Stimulated activated CD8-positive, alpha-beta memory T cell treated with anti-CD3 and anti-CD28 coated beads, Interleukin-15, amount 100 ng/mL, for 24 hours (primary cell): ENCODE measurements around the gene NEK1.

Experiments used
- DNase-seq: peaks from one replicate; pipeline ENCODE4 v3.0.0-alpha.2; 2020; ENCODE audit warnings: low read depth

The NEK1 gene, protein sequence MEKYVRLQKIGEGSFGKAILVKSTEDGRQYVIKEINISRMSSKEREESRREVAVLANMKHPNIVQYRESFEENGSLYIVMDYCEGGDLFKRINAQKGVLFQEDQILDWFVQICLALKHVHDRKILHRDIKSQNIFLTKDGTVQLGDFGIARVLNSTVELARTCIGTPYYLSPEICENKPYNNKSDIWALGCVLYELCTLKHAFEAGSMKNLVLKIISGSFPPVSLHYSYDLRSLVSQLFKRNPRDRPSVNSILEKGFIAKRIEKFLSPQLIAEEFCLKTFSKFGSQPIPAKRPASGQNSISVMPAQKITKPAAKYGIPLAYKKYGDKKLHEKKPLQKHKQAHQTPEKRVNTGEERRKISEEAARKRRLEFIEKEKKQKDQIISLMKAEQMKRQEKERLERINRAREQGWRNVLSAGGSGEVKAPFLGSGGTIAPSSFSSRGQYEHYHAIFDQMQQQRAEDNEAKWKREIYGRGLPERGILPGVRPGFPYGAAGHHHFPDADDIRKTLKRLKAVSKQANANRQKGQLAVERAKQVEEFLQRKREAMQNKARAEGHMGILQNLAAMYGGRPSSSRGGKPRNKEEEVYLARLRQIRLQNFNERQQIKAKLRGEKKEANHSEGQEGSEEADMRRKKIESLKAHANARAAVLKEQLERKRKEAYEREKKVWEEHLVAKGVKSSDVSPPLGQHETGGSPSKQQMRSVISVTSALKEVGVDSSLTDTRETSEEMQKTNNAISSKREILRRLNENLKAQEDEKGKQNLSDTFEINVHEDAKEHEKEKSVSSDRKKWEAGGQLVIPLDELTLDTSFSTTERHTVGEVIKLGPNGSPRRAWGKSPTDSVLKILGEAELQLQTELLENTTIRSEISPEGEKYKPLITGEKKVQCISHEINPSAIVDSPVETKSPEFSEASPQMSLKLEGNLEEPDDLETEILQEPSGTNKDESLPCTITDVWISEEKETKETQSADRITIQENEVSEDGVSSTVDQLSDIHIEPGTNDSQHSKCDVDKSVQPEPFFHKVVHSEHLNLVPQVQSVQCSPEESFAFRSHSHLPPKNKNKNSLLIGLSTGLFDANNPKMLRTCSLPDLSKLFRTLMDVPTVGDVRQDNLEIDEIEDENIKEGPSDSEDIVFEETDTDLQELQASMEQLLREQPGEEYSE (N-terminal part only)

DNA sequence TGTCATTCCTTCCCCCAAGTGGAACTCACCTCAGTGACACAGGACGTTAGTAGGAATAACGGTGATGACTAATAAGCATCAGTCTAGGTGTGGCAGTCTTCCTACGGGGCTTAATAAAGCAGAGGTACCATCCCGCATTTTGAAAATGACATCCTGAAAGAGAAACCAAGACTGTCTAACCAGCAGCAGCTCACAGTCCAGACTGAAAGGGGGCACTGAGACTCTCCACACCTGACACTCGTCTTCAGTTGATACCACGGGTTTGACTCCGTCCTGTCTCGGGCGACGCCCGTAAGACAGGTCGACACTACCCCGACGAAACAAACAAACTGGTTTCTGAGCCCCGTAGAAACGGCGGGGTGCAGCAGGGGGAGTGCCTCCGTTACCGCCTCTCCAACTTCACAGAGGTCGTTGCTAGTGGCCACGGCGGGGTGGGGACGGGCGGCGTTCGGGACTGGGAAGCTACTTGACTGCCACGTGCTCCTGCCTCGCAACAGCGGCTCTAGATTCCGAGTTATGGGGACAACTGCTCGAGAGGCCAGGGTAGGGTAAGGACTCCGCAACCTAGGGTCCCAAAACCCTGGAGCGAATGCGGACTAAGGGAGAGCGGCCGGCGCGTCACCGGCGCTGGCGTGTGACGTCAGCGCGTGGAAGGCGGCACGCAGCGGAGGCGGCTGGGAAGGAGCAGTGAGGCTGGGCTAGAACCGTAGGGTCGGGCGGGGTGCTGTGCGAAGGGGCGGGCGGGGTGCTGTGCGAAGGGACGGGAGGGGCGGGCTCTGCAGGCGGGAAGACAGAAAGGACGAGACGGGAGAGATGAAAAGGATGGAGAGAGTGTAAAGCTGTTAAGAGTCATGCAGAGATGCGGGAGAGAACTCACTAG lies at the start of gene NEK1:
NEK1 (minus strand) TSS at position 593 of the 880 bp plus-strand sequence. CDS start 9,953 bp downstream, outside the sequence.
- DNase-seq: peak; percentile 77

DNA sequence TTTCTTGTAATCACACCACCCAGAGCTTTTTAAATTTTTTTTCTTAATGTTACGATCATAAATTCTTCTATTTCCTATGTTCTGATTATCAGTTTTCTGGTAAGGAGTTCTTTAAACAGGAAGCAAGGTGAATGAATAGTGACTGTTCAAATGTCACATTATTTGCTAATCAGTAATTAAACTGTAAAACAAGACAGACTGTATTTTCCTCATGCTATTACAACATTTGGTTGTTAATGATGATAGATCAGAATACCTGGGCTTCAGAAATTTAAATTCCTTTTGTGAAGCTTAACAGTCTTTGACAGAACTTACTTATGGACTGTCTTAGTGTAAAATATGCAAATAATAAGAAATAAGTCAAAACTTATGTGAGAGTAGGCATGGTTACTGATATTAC lies 49.4 kb upstream of the NEK1 start:
- no peak for DNase-seq

DNA sequence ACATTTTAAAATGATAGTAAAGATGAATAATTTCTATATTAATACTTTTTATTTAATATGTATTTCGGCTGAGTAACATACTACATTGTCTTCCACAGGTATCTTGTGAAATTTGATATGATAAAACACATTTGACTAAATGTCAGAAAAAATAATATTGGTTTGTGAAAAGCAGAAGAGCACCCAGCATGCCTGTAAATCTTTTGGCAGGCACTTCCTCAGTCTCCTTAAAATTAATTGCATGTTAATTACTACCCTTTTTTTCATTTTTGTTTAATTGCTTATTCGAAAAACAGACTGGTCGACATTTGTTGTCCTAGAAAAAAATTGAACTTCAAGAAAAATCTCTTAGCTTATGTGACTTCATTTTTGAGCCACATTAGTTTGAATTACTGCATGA lies 48.5 kb upstream of the NEK1 start:
- DNase-seq: no peak

DNA sequence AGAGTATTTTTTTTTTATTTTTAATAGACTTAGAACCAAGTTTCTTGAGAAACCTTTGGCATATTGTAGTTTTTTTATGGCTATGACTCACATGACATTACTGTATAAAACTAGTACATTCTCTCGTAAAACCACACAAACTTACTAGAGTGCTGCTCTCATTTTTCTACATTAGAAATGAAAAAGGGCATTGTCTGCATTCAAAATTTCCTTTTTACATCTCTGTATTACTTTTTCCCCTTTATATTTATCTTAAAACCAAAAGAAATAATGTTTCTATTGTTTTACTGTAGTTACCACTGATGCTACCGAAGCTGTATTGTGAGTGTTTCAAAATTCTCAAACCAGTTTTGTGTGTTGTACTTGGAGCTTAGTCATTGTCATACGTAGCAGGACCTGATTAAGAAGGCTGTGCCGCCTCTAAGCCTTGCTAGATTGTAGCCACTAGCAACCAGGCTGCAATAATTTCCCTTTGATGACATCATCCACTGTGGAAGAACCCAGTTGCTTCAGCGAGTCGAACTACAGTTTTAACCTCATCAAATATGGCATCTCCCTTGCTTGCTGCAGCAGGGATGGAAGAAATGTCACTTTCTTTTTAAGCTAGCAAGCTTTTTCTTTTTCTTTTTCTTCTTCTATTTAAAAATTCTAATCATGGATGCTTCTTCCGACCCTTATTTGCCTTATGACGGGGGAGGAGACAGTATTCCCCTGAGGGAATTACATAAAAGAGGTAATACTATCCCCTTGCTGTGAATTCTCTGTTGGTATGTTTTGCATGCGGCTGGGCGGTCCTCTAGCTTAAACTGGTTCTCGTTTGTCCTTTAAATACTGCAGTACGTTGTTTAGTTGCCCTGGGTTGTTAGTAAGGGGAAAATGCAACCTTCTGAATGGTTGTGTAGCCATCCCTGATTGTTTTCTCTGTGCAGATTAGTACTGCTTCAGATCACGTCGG lies 47.6 kb upstream of the NEK1 start:
- DNase-seq: no peak

DNA sequence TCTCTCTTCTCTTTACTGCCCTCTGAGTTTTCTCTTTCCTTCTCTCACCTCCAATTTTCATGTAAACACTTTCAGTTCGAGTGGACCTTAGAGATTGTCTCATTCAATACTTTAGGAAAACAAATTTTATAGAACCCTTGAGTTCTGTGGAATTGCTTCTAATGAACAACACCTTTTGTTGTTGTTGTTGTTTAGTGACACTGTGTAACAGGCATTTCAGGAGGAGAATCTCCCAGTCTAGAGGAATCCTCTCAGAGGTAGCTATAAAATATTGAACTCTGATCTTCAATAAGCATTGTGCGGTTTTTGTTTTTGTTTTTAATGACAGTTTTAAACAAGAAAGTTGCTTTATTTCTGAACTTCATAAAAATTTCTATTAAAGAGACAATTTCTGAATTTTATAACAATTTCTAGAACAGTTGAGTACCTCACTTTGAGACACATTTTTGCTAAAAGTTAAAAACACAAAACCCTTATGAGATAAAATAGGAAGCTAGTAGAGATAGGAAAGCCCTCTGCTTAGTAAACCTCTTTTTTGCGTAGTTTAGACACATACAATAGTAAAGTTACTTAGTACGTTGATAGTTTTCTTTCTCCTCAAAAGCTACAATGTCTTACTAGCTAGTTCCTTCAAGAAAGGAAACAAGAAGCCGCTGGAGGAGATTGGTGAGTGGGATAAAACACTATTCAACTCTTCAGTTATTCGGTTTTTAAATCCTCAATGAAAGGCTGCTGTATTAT lies 46.8 kb upstream of the NEK1 start:
- no peak for DNase-seq

DNA sequence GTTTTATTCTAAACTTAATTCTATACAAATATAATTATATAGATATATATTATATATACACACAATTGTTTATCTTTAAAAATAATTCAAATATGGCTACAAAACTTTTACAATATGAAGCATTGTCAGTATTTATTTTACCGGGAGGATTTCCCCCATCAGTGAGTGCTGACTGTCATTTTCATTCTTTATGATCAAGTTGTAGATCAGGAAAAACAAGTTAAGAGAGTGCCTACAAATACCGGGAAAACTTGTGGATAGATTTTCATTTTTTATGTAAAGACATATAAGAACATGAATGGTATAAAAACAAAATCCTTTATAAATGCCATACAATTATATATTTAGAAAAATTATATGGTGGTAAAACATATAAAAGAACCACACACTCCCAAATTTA lies 45.8 kb upstream of the NEK1 start:
- no peak for DNase-seq

DNA sequence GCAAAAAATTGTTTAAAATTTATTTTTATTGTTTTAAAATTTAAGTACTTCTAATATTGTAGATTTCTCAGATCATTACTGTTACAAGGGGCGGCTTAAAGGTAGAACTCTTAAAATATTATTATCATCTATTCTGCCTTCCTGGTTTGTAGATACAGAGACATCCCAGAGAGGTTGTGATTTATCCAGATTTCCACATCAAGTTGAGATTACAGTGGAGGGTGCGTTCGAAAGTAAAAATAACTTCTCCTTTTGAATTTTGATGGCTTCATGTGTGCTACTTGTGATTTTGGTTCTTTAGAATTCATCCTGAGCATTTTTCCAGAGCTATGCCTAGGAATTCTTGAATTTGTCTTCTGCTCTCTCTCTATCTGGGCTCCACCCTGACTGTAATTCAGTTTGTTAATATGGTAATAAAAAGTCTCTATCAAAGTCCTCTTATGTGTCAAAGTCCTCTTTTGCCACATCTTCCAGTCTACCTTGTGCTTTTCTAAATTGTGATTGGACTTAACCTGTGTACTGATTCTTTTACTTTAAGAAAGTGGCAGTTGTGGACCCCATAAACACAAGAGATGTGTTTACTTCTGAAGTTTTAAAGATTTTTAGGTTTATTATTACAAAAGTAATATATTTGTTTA lies 45.2 kb upstream of the NEK1 start:
- no peak for DNase-seq

DNA sequence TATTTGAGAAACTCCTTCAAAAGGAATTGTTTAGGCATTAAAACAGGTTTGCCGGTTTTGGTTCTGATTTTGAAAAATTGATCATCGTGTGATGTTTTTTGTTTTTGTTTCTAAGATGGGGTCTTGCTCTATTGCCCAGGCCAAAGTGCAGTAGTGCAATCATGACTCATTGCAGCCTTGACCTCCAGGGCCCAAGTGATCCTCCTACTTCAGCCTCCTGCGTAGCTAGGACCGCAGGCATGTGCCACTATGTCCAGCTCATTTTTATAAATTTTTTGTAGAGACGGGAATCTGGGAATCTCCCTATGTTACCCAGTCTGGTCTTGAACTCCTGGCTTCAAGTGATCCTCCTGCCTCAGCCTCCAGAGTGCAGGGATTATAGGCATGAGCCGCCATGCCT lies 43.0 kb upstream of the NEK1 start:
- no peak for DNase-seq

DNA sequence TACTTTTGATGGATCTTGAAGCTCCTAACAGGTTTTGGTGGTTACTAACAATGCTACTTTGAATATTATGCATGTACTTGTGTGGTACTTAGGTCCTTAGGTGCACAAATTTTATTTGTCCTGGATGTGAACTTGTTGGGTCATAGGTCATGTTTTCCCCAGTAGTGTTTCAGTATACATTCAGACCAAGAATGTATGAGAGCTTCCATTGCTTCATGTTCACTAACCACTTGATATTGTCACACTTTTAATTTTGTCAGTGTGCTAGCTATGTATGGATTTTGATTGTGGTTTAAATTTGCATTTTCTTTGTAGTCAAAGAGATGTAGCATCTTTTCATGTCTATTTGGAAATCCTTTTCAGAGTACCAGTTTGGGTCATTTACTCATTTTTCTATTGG lies 40.2 kb upstream of the NEK1 start:
- DNase-seq: no peak

DNA sequence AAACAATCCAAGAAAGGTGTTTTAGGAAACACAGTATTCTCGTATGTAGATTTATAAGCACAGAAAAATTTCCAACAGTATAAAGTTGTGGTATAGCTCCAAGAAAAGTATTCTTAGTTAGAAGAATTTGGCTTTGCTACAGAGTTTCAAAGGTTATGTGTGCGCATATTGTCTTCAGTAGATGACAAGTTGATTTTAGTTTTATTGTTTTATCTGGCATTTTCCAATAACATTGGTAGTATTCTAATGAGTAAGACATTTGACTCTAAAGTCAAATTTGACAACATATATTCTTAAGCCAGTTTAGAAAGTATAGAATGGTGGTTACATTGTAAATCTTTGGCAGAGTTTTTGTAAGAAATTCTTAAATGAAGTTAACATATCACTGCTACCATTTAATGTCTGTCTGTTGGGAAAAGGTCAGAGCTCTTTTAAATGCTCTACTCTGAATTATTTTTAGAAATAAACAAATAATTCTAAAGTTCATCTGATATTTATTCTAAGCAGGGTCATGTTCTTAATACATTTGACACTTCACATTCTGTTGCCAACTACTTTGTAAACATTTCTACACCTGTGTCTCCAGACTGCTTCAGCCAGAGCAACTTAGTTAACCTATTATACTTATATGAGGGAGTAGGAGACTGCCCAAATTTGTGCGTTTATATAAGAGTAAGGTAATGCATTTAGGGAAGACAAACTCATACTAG lies 38.0 kb upstream of the NEK1 start:
- no peak for DNase-seq

DNA sequence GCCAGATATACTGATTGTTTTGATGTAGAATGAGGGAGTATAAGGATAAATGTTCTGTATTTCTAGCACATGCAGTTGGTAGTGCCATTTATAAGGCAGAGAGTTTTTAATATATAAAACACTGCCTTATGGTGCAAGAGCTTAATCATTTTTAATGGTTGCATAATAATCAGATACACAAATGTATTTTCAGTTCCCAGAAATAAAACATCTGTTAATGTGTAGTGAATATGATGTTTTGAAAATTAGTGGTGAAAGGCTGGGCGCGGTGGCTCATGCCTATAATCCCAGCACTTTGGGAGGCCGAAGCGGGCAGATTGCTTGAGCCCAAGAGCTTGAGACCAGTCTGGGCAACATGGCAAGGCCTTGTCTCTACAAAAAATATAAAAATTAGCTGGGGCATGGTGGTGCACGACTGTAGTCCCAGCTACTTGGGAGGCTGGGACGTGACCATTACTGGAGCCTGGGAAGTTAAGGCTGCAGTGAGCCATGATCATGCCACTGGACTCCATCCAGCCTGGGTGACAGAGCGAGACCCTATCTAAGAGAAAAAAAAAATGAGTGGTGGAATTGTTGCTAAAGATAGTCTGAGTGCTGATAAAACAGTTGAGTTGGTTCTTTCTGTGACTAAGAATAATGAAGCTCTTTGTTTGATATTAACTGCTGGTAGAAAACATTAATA lies 37.3 kb upstream of the NEK1 start:
- no peak for DNase-seq

DNA sequence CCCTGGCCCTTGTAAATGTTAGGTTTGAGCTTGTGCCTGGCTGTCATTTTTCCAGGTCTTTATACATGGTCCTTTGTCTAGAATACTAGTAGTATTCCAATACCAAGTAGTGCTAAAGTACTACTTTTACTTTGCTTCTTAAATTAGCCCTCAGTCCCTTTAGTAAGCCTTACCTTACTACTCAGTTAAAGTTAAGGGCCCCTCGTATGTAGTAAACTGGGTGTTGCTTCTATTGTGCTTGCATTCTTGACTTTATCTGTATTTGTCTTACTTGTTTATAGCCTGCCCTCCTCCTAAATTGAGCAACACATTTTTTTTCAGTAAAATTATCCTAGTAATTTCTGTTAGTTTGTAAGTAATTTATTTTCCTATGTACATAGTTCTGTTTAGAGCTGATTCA lies 33.2 kb upstream of the NEK1 start:
- DNase-seq: no peak

DNA sequence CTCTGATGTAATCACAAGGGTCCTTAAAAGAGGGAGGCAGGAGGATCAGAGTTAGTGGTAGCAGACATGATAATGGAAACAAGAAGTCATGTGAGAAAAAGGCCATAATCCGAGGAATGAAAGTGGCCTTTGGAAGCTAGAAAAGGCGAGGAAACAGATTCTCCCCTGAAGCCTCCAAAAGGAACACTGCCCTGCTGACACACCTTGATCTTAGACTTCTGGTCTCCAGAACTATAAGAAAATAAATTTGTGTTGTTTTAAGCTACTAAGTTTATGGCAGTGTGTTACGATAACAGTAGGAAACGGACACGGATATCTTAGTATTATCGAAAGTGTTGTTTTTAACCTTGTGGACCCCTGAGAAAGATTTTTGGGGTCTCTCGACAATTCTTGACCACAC lies 32.4 kb upstream of the NEK1 start:
- no peak for DNase-seq

DNA sequence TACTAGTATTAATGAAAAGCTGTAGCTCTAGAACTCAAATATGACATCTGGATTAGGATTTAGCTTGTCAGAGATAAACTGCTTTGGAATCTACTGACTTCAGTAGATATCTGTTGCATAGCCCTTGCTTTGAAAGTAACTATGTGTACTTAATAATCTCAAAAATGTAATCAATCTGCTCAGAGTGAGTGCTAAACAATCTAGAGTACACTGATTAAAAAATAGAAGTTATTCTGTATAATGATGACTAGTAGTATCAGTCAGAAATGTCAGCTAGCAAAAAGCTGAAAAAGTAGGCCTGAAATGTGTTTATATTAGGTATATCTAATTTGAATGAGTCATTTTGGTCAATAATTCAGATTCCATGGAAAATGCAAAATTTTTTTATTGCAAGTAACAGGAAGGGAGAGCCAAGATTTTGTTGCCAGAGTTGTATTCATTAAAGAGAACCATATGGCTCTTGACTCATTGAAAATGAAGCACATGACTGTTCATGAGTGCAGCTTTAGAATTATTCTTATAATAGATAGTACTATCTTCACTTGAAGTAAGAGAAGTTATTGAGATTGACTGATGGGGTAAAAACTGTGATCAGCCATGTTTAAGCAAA lies 28.0 kb upstream of the NEK1 start:
- DNase-seq: no peak

DNA sequence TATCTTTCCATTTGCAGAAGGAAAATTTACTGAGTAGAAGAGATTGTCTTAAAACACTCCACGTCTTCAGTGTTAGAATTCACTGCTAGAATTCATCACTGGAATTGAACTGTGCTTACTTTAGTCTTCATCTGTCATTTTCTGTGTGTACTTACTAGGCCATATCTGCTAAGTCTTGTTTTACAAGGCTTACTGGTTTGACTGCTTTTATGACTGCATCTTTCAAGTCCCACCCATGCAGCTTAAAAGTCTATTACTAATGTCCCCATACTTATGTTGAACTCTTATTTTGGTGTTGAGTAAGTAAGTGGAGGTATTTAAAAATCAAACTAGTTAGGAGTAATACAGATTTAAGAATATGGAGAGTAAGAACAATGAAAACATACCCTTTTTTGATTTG lies 22.6 kb upstream of the NEK1 start:
- no peak for DNase-seq

DNA sequence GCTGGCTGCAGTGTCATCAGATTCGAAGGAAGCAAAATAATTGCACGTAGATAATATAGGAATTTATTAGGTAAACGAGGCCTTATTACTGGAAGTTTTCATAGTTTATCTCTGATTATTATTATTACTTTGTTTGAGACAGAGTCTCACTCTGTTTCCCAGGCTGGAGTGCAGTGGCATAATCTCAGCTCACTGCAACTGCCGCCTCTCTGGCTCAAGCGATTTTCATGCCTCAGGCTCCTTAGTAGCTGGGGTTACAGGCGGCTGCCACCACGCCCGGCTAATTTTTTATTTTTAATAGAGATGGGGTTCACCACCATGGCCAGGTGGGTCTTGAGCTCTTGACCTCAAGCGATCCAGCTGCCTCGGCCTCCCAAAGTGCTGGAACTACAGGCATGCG lies 20.5 kb upstream of the NEK1 start:
- no peak for DNase-seq

DNA sequence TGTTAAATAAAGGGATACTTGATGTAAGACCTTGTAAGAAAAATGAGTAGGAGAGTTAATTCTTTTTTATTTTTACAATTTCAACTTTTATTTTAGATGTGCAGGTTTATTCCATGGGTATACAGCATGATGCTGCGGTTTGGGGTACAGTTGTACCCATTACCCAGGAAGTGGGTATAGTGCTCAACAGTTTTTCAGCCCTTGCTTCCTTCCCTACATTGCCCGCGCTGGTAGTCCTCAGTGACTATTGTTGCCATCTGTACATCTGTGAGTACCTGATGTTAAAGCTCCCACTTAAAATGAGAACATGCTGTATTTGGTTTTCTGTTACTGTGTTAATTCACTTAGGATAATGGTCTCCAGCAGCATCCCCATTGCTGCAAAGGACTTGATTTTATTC lies 17.7 kb upstream of the NEK1 start:
- DNase-seq: no peak

DNA sequence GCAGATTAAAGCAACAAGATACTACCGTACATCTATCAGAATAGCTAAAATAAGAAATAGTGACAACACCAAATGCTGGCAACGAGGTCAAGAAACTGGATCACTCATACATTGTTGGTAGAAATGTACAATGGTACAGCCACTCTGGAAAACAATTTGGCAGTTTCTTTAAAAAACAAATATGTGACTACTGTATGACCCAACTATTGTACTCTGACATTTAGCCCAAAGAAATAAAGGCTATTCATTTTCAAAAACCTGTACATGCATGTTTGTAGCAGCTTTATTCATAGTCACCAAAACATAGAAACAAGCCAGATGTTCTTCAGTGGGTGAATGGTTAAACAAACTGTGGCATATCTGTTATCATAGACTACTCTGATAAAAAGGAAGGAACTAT lies 16.2 kb upstream of the NEK1 start:
- no peak for DNase-seq
